GM19468 (cell line): Measurements from ENCODE around the gene EBPL.
"Not testable (repeated sequence)": the region's sequence is repeated elsewhere in the genome, so short reads cannot be mapped to it uniquely, and the experiment has no call there.

Experiments used
- ATAC-seq: cut with Tn5 transposase; IDR thresholded peaks from one replicate; pipeline ENCODE4 v1.9.1; 2021; ENCODE audit warnings: mild to moderate bottlenecking, moderate library complexity, moderate number of reproducible peaks; ENCODE audit not compliant: unreplicated experiment; ENCODE audit errors: extremely low read depth

EBPL gene

DNA sequence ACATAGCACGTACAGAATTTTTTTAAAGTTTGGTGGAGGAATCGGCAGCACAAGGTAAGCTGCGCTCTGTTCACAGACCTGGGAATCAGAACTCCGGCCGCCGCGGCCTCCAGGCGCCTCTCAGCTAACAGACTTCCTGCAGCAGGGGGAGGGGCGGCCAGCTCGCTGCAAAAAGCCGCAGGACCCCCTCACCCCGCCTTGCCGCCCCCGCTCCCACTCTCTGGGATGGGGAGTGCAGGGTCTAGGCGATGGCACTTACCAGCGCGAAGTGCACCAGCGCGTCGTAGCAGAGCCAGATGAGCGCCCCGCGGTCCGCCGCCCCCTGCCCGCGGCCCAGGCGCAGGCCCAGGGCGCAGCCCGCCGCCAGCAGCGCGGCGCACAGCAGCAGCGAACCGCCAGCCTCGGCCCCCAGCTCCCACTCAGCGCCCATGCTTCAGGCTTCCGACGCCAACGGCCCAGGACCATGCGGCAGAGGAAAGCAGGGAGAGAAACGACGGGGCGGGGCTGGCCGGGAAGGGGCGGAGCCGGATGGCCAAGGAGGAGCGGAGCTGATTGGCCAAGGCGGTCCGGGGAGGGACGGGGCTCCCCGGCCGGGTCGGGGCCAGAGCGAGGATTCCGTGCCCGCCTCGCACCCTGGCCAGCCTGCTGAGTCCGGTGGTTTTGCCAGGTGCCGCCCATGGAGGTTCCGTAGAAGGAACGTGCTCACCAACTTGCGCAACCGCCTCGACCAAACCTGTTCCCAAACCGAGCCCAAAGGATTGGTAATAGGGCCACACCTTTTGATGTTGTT, at the start of gene EBPL:
TSS of gene EBPL (minus strand) at position 492 of the 790 bp plus-strand sequence. CDS start at position 430, 62 bp downstream.
- ATAC-seq, result peak; percentile 76

DNA sequence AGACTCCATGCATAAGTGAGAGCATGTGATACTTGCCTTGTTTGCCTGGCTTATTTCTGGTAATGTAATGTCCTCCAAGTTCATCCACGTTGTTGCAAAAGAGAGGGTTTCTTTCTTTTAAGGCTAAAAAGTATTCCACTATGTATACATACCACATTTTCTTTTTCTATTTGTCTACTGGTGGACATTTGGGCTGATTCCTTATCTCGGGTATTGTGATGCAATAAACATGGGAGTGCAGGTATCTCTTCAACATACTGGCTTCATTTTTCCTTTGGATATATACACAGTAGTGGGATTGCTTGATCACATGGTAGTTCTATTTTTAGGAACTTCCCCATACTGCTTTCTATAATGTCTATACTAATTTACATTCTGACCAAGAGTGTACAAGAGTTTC, 49.6 kb upstream of the EBPL start:
- no peak for ATAC-seq

DNA sequence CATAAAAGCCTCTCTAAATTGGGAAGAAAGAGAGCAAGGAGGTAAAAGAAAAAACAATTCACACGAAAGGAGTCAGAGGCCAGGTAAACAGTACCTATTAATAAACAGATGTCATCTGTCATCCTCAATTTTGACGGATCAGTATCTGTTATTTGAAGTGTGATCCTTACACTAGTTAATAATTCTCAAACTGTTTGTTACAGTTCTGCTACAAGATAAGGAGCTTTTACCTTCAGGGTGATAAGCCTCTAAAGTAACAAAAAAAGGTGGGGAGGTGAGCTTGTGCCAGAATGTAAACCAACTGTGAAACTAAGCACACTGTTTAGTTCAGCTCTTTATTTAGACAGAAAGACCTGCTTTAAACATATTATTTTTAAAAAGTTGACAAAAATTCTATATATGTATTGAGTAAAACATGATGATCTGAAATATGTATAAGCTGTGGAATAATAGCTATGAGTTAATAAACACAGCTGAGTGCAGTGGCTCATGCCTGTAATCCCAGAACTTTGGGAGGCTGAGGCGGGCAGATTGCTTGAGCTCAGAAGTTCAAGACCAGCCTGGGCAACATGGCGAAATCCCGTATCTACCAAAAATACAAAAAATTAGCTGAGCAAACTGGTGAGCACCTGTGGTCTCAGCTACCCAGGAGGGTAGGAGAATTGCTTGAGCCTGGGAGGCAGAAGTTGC, 48.4 kb upstream of the EBPL start:
- no peak for ATAC-seq

DNA sequence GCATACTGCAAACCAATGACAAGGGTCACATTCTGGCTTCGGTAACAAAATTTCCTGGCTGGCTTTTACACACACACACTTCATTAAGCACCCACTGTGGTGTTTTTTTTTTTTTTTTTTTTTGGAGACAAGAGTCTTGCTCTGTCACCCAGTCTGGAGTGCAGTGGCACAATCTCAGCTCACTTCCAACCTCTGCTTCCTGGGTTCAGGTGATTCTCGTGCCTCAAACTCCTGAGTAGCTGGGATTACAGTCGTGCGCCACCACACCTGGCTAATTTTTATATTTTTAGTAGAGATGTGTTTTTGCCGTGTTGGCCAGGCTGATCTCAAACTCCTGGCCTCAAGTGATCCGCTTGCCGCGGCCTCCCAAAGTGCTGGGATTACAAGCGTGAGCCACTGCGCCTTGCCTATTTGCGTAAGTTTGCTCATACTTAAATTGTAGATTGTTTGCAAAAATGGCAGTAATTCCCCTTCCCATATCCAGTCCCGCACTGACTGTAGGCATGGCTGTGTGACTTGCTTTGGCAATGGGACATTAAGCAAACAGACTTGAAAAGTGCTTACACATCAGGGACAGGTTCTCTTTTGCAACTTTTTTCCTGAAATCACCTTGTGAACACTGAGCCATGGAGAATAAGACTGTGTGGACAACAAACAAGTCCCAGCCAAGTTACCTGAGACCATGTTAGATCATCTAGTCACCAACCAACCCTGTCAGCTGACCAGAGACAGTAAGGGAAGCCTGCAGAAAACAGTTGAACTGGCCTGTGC, 42.1 kb upstream of the EBPL start:
- ATAC-seq, result no peak

DNA sequence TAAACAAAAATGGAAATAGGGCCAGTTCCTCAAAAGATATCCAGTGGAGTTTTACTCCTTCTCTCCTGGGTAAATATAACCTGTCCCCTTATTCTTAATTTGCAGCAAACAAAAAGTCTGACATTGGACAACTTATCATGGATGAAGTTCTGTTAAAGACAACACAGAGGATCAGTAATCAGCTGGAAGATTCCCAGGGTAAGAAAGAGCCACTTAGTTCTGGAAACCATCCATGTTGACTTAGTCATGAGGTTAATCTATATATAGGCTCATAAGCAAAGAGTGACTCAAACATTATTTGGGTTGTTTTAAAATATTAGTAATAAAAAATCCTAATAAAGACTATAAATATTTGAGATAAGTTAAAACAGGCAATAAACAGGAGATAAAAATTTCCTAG, 40.5 kb upstream of the EBPL start:
- no peak for ATAC-seq

DNA sequence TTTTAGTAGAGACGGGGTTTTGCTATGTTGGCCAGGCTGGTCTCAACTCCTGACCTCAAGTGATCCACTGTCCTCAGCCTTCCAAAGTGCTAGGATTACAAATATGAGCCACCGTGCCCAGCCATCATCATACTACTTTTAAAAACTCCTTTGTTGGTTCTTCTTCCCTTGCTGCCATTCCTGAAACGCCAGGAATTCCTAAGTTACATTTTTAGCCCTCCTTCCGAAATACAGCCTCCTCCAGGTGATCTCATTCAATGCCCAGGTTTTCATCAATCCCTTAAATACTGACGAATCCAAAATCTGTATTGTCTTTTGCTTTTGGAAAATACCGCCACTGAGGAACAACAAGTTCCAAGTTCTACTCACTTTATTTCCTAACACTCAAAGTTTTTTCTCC, 25.3 kb upstream of the EBPL start:
- ATAC-seq, result no peak

DNA sequence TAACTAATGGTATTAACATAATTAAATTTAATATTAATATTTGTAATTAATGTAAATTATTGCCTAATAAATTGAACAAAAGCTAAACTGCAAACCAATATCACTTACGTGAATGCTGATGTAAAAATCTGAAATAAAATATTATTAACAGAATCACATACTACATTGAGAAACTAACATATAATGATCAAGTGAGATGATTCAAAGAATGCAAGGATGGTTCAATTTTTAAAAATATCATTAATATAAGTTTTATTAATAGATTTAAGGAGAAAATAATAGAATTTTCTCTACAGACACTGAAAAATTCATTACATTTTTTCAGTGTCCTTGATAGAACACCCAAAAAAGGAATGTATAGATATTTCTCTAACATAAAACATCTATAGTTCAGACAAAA, 23.5 kb upstream of the EBPL start:
- no peak for ATAC-seq

DNA sequence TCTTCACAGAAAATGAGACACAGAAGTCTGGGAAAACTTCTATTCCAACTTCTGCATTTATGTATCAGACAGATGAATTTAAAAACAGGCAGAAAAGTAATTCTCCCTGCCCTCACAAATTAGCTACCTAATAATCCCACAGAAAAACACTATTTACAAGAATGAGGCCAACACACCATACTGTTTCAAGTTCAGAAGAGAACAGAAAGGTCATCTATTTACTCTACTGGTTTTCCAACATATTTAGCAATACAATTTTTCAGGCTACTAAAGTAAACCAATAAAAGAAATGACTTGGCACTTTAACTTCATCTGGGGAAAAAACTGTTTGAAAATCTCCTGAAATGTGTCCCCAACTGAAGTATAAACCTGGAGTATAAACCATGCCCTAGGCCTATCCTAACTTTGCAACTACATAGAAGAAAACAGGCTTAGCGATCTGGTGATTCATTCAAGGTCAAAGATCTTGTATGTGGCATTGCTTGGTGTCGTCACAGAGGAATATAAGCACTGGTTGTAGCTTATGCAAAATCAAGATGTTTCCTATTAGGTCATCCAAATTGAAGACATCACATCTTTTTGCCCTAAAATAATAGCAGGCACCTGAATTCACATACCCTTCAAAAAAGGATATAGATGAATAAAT, 20.1 kb upstream of the EBPL start:
- ATAC-seq, result no peak

DNA sequence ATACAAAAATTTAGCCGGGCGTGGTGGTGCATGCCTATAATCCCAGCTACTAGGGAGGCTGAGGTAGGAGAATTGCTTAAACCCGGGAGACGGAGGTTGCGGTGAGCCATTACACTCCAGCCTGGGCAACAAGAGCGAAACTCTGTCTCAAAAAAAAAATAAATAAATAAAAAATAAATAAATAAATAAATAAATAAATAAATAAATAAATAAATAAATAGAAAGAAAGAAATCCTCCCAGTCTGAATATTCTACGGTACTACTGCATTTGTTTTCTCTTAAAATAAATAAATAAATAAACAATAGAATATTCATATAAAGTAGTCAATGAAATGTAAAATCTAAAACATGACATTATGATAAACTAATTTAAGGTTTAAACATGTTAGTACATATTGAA, 13.0 kb upstream of the EBPL start:
- not testable (repeated sequence) for ATAC-seq

DNA sequence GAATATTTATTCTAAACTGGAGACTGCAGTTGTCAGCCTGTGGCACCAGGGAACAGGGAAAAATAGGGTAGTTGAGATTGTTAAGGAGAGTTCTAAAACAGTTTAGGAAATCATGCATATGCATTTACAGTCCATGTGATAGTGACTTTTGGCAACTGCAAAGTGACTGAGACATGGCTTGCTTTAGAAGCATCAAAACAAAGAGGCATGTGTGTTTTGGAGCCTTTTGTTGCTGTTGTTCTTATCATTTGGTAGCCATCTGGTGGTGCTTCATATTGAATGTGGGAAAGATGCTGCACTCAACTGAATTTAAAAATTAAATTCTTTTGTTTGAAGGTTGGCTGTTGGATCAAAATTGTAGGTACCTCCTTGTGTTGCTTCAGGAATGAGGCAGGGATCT, 10.2 kb upstream of the EBPL start:
- no peak for ATAC-seq

DNA sequence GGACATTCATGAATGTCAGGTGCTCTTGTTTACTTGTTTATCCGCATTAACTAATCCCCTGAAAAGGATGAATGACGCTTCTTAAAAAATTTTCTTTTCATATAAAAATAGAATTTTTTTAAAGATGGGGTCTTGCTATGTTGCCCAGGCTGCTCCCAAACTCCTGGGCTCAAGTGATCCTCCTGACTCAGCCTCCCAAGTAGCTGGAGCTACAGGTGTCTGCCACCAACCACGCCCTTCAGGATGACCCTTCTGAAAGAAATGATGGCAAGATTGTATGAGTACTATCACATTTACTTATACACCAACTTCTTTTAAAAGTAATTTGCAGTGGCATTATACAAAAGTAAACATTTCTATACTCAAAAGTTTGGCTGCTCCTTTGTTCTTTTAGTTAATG, 6.2 kb upstream of the EBPL start:
- no peak for ATAC-seq

DNA sequence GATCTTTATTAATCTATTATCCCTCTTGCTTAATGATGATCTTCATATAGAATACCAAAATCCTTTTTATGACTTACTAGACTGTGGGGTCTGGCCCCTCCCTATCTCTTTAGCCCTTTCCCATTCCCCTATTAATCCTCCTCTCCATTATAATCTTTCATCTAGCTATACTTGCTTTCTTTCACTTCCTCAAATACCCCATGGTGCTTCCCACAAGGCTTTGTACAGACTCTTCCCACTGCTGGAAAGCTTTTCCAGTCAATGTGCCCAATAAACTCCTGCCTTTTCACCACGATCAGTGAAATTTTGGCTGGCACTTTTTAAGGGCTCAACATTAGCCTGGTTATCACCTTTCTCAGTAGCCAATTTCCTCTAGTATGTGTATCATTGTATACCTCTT, 3.2 kb upstream of the EBPL start:
- ATAC-seq, result no peak

DNA sequence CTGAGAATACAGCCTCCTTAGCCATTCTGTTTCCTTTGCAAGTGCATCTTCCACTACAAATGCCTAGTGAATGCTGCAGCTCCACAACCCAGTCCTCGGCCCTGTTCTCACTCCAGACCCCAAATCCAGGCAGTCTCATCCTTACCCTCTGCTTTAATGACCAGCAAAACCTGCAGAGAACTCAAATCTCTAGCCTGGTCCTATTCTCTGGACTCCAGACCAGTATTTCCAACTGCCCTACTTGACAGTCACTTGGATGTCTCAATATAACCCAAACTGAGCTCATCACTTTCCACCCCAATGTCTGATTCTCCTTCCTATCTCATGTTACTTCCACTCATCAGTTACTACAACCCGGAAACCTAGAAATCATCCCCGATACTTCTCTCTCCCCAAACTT, 2.6 kb upstream of the EBPL start:
- ATAC-seq, result no peak

DNA sequence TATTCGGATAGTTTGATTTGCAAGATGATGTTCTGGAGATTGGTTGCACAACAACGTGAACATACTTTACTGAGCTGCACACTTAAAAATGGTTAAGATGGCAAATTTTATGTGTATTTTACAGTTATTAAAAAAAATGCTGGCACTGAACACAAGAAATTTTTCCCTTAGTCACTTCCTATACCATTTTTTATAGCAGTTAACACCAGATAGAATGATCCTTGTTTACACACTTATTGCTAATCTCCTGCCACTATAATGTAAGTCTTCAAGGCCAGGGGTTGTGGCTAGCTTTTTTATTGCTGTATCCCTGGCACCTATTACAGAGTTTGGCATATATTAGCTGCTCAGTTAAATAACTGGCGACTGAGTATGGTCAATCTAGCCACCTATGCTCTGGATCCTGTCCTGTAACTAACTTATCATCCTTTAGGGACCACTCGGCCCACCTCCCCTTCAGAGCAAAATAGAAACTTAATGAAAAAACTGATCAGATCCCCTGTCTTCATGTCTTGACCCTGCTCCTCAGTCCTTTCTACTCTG, 2.0 kb upstream of the EBPL start:
- ATAC-seq, result no peak

DNA sequence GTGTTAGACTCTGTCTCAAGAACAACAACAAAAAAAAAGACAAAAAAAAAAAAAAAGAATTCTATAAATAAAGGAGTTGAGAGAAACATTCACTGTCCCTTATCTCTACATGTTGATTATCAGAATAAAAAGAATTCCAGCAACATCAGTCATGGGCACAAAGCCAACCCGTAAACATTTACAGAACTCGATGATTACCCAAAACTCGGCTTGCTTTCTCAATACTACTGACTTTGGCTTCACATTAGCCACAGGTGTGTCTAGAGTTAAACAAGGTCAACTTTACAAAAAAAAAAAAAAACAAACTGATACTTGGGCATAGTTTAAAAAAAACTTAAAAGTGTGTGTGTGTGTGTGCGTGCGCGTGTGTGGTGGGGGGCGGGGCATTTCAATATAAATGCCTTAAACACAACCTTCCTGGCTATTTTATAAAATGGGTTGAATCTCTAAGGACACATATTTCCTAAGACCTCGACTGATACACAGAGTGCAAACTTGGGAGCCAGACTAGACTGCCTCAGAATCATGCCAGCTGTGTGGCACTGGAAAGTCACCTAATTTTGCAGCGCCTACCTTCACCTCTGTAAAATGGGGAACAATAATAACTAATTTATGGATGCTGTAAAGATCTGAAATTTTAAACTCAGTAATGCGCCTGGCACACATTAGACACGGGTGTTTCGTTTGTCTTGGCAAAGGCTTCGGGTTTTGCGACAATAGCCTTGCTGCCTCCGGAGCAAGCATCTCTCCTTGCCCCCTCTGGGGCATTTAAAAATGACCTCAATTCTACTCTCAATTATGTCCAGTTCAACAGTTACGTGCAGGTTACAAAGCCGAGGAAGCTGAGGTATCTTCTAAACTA, 922 bp downstream of the EBPL start:
- ATAC-seq, result no peak

DNA sequence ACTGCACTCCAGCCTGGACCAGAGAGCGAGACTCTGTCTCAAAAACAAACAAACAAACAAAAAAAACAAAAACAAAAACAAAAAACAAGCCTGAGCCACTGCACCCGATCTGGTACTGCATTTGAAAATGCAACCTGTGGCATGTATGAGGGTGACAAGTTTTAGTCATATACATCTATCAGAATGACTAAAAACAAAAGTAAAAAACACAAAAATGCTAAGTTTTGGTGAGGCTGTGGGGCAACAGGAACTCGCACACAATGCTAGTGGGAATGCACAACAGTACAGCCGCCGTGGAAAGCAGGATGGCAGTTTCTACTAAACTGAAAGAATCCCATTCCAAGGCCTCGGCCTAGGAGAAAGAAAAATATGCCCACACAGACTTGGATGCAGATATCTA, 7.8 kb downstream of the EBPL start:
- ATAC-seq, result no peak

DNA sequence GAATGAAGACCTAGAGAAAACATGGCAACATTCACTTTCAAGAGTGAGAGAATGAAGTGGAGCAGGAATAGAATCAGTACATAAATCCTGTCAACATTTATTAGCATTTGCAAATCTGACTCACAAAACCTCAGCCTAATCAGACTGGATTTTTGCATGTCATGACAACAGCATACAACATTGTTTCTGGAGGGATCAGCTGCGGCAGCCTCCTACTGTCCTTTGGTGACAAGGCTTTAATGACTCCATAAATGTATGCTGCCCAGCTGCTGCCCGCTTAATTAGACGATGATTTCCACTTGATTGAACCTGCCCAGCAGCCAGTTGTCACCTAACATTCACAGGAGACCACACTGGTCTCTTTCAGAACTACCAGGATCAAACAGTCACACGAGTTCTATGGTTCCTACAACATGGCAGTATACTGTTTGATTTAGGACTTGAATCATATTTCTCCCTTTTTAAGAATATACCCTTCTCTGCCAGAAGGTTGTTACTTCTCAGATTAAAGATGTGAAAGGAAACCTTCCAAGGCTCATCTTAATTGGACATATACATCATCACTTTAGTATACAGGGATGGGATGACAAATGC, 9.3 kb downstream of the EBPL start:
- no peak for ATAC-seq

DNA sequence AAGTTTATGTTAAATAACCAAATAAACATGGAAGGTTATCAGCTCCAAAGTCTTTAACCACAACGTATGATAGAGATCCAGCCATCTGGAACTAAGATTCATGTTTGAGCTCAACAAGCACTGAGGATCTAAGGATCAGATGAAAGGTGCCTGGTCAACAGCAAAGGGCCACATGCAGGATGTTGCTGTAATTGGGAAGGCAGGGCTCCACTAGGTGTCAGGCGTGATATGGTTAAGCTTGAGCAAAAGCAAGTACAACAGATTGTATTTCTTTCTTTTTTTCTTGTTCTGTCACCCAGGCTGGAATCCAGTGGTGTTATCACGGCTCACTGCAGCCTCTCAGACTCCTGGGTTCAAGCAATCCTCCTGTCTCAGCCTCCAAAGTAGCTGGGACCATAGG, 12.0 kb downstream of the EBPL start:
- ATAC-seq, result no peak
